Epithelial cell of proximal tubule (primary cell): Measurements from ENCODE around the gene LCE3B. TPM values are rescaled to one million over a fixed set of nuclear protein-coding genes. Genes with fewer than 3 reads are reported as not detected.
"Not testable (repeated sequence)": the region's sequence is repeated elsewhere in the genome, so short reads cannot be mapped to it uniquely, and the experiment has no call there.

Experiments
- DNase-seq: peaks from one replicate; pipeline ENCODE4 v3.0.0-alpha.2; 2011; ENCODE audit warnings: low read depth
- H3K4me3 ChIP-seq: 2 replicates; pipeline ENCODE4 v1.5.1; 2011; ENCODE audit warnings: low read depth, mild to moderate bottlenecking, low read length
- total RNA-seq: library from RNA; depleted of rRNA; stranded (reverse); fragments of >200 nt; gene quantifications from 2 replicates; pipeline ENCODE4 v1.2.3, GENCODE V29; 2015
- TF ChIP-seq, protein P1 (sequence below): conservative IDR thresholded peaks from 2 replicates; pipeline ENCODE4 v1.5.1; 2012; ENCODE audit warnings: low read depth, mild to moderate bottlenecking, low read length

Gene LCE3B
- total RNA-seq: not detected in 2 replicates

DNA sequence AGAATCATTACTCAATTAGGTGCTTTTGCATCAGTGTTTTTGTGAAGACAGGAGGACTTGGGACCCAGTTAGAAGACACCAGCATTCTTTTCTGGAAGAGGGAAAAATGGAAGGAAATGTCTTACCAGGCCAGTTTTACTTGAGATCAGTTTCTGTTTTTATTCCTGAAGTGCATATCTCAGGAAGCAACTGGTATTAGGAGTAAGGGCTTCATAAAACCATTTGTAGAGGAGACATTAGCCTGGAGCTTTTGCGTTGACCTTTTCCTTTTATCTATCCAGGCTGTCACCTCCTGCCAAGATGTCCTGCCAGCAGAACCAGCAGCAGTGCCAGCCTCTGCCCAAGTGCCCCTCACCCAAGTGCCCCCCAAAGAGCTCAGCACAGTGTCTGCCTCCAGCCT is at the start of gene LCE3B:
Gene LCE3B, plus strand, starts transcription at position 301 of the 400 bp plus-strand sequence. Its CDS starts 0 bp downstream, at position 301.
- DNase-seq: no peak
- no peak within 1 kb of the TSS for H3K4me3 ChIP-seq
- TF ChIP-seq, protein P1, sequence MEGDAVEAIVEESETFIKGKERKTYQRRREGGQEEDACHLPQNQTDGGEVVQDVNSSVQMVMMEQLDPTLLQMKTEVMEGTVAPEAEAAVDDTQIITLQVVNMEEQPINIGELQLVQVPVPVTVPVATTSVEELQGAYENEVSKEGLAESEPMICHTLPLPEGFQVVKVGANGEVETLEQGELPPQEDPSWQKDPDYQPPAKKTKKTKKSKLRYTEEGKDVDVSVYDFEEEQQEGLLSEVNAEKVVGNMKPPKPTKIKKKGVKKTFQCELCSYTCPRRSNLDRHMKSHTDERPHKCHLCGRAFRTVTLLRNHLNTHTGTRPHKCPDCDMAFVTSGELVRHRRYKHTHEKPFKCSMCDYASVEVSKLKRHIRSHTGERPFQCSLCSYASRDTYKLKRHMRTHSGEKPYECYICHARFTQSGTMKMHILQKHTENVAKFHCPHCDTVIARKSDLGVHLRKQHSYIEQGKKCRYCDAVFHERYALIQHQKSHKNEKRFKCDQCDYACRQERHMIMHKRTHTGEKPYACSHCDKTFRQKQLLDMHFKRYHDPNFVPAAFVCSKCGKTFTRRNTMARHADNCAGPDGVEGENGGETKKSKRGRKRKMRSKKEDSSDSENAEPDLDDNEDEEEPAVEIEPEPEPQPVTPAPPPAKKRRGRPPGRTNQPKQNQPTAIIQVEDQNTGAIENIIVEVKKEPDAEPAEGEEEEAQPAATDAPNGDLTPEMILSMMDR: no peak

- TF ChIP-seq, protein P1: no peak
- H3K4me3 ChIP-seq: no peak overlapping the region
- DNase-seq: no peak
These were observed 48.5 kb upstream of the LCE3B start for GRCh38 chr1:152565115-152565514.

DNA sequence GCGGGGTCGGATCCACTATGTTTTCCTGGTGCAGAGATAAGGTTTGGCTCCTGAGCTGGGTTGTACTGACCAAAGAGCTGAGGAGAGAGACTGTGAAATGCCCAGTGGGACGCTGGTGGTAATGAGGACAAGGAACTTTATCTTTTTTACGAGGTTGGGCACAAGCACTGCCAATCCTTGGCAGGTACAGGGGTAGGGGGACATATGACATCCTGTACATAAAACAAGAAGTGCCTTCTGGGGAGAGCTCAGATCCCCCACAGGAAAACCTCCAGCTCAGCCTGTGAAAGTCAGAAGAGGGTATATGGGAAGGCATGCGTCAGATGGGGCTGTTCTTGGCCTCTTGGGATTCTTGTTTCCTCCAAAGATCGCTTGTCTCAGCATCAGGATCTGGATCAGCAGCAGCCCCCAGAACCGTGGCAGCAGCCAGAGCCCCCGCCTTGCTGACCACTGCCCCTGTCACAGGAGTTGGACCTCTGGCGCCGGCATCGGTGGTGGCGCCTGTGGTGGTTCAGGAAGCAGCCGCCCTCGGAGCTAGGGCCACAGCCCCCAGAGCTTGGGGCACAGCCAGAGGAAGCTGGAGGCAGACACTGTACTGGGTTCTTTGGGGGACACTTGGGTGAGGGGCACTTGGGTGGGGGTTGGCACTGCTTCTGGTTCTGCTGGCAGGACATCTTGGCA is 47.9 kb upstream of the LCE3B start:
- TF ChIP-seq, protein P1: no peak
- no peak for DNase-seq
- no peak overlapping the region for H3K4me3 ChIP-seq

- DNase-seq: no peak
- TF ChIP-seq, protein P1: no peak
- no peak within 1 kb of the TSS for H3K4me3 ChIP-seq
These were observed 46.9 kb upstream of the LCE3B start, which contains the start of gene LCE3E for GRCh38 chr1:152566681-152567080. LCE3E (minus strand) TSS chr1:152566780; CDS start chr1:152566208, 572 bp downstream.

- H3K4me3 ChIP-seq: no peak overlapping the region
- TF ChIP-seq, protein P1: no peak
- DNase-seq: no peak
These were observed 36.4 kb upstream of the LCE3B start for GRCh38 chr1:152577168-152577567.

DNA sequence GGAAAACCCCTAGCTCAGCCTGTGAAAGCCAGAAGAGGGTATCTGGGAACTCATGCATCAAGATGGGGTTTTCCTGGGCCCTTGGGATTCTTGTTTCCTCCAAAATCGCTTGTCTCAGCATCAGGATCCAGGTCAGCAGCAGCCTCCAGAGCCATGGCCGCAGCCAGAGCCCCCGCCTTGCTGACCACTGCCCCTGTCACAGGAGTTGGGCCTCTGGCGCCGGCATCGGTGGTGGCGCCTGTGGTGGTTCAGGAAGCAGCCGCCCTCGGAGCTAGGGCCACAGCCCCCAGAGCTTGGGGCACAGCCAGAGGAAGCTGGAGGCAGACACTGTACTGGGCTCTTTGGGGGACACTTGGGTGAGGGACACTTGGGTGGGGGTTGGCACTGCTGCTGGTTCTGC is 34.1 kb upstream of the LCE3B start:
- not testable (repeated sequence) for DNase-seq, H3K4me3 ChIP-seq

DNA sequence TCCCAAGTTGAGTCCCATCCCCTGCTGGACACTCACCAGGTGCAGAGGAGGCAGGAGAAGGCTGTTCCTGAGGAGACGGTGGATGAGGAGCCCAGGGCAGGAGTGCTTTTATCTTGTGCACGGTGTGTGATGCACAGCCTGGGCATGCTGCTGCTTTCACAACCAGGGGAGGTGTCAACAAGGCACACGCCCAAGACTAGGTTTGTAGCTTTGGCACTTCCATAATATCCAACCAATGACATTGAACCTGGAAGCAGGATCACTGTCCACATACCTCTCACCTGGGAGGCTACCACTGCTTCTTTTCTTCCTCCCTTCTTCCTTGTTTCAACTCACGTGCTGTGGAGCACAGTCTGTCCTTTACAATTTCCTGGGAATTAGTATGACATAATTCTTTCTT is 33.2 kb upstream of the LCE3B start, which contains the start of gene LCE3D:
Gene LCE3D, minus strand, starts transcription at position 84 of the 400 bp plus-strand sequence. CDS start 580 bp downstream, outside the sequence.
- TF ChIP-seq, protein P1: no peak

More for the DNA sequence above, 33.2 kb upstream of the LCE3B start, which contains the start of gene LCE3D:
- no peak within 1 kb of the TSS for H3K4me3 ChIP-seq
- no peak for DNase-seq
